ENCODE results near the gene DVL1.
A peak's percentile ranks its signal among the peaks of the same experiment; 100 is the strongest.
"Not testable (repeated sequence)": the region's sequence is repeated elsewhere in the genome, so short reads cannot be mapped to it uniquely, and the experiment has no call there.

Gene DVL1

DNA sequence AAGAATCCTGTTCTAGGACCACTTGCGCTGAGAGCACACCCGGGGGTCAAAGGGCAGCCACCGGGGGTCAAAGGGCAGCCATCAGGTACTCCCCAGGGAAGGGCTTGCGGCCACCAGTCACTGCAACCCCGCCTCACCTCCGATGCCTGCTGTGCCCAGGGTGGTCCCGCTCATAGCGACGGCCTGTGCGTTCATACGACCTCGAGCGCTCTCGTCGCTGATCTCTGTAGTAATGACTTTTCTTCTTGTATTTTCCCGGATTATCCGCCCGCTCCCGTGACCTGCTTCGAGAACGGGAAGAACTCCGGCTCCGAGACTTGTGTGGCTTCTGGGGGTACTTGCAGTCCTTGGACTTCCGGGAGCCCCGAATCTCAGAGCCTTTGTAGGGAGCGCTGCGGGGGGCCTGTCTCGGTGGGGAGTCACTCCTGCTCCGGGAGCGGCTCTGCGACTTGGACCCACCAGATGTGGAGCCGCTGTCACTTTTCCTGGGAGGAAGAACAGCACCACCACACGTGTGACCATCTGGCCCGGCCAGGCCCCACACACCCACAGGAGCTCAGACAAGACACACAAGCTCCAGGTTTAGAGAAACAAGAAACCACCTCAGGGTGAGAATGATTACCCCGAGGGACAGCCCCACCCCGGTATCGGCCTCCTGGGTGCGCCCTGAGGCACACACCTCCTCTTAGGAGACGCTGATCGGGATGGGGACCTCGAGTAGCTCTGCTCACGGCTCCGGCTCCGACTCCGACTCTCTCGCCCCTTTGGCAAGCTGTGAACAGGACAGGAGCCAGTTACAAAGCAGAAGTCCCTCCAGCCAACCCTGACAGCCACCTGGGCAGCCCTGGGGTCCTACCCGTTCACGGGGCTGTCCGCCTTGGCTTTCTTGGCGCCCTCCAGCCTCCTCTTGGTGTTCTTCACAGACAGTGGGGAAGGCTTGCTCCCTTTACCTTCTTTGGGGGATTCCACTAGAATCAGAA is 38.2 kb upstream of the DVL1 start:
- peaks cover 9 to 78% (median 66%) of the 10 kb centered on the region in 5 donors for H3K36me3 ChIP-seq (ENCODE audit: control insufficient read depth in 5 of 5, insufficient read depth in 5 of 5, low read length in 5 of 5)
- no peaks in the 10 kb centered on the region for H3K4me1 ChIP-seq (ENCODE audit: control insufficient read depth in 5 of 5, insufficient read depth in 5 of 5, low read length in 5 of 5)
- no peak overlapping the region for H3K9ac ChIP-seq (ENCODE audit: low read length in 5 of 5)
- no peaks in the 10 kb centered on the region for H3K27me3 ChIP-seq (ENCODE audit: control insufficient read depth in 5 of 5, insufficient read depth in 4 of 5, low read length in 5 of 5)
- no peak overlapping the region for H3K27ac ChIP-seq (ENCODE audit: low read depth, low read length)
- H3K4me3 ChIP-seq (ENCODE audit: low read depth in 1 of 5, low read length in 5 of 5): no peak overlapping the region
- no peaks in the 10 kb centered on the region for H3K9me3 ChIP-seq (ENCODE audit: control insufficient read depth in 5 of 5, low read length in 5 of 5)

- Histone ChIP-seq H3K4me1 (ENCODE audit: control insufficient read depth in 5 of 5, insufficient read depth in 5 of 5, low read length in 5 of 5) (no peaks in the 10 kb centered on the region), H3K9ac (ENCODE audit: low read length in 5 of 5) (no peak overlapping the region), H3K36me3 (ENCODE audit: control insufficient read depth in 5 of 5, insufficient read depth in 5 of 5, low read length in 5 of 5) (peaks cover 6 to 72% (median 57%) of the 10 kb centered on the region in 5 donors), H3K27me3 (ENCODE audit: control insufficient read depth in 5 of 5, insufficient read depth in 4 of 5, low read length in 5 of 5) (no peaks in the 10 kb centered on the region), H3K27ac (ENCODE audit: low read depth, low read length) (no peak overlapping the region), H3K4me3 (ENCODE audit: low read depth in 1 of 5, low read length in 5 of 5) (no peak overlapping the region), H3K9me3 (ENCODE audit: control insufficient read depth in 5 of 5, low read length in 5 of 5) (no peaks in the 10 kb centered on the region)
Measured at GRCh38 chr1:1385931-1386330, 36.7 kb upstream of the DVL1 start.

GRCh38 chr1:1385339-1385738 is 36.1 kb upstream of the DVL1 start:
- H3K4me3 ChIP-seq (ENCODE audit: low read depth in 1 of 5, low read length in 5 of 5): not testable (repeated sequence)
- H3K36me3 ChIP-seq (ENCODE audit: control insufficient read depth in 5 of 5, insufficient read depth in 5 of 5, low read length in 5 of 5): peaks cover 4 to 70% (median 55%) of the 10 kb centered on the region in 5 donors

DNA sequence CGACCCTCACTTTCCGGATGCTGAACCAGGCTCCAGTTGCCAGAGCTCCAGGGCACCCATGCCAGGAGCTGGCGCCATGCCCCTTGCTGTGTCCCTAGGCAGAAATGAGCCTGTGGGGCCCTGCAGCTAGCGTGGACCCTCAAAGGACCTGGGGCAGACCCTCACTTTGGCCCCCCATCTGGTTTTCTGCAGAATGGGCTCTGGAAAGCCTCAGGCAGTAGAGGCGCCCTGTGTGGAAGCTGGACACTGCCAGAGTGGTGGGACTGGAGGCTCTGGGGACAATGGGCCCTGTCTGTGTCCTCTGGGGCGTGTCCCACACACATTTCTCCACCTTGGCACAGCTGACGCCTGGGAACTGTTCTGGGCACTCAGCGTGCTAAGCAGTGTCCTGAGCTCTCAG is 32.1 kb upstream of the DVL1 start:
- no peaks in the 10 kb centered on the region for H3K9me3 ChIP-seq (ENCODE audit: control insufficient read depth in 5 of 5, low read length in 5 of 5)
- H3K9ac ChIP-seq (ENCODE audit: low read length in 5 of 5): no peak overlapping the region
- peaks cover 0 to 2% (median under 1%) of the 10 kb centered on the region in 5 donors for H3K4me1 ChIP-seq (ENCODE audit: control insufficient read depth in 5 of 5, insufficient read depth in 5 of 5, low read length in 5 of 5)
- H3K4me3 ChIP-seq (ENCODE audit: low read depth in 1 of 5, low read length in 5 of 5): no peak overlapping the region
- peaks cover 0 to 30% (median 20%) of the 10 kb centered on the region in 5 donors for H3K36me3 ChIP-seq (ENCODE audit: control insufficient read depth in 5 of 5, insufficient read depth in 5 of 5, low read length in 5 of 5)
- no peak overlapping the region for H3K27ac ChIP-seq (ENCODE audit: low read depth, low read length)
- no peaks in the 10 kb centered on the region for H3K27me3 ChIP-seq (ENCODE audit: control insufficient read depth in 5 of 5, insufficient read depth in 4 of 5, low read length in 5 of 5)

More at GRCh38 chr1:1385339-1385738, 36.1 kb upstream of the DVL1 start:
- not testable (repeated sequence) for H3K4me1 ChIP-seq (ENCODE audit: control insufficient read depth in 5 of 5, insufficient read depth in 5 of 5, low read length in 5 of 5); H3K27ac ChIP-seq (ENCODE audit: low read depth, low read length); H3K27me3 ChIP-seq (ENCODE audit: control insufficient read depth in 5 of 5, insufficient read depth in 4 of 5, low read length in 5 of 5); H3K9me3 ChIP-seq (ENCODE audit: control insufficient read depth in 5 of 5, low read length in 5 of 5); H3K9ac ChIP-seq (ENCODE audit: low read length in 5 of 5)

- Histone ChIP-seq H3K27me3 (ENCODE audit: control insufficient read depth in 5 of 5, insufficient read depth in 4 of 5, low read length in 5 of 5) (no peaks in the 10 kb centered on the region), H3K9ac (ENCODE audit: low read length in 5 of 5) (no peak overlapping the region), H3K4me3 (ENCODE audit: low read depth in 1 of 5, low read length in 5 of 5) (no peak overlapping the region), H3K27ac (ENCODE audit: low read depth, low read length) (no peak overlapping the region), H3K9me3 (ENCODE audit: control insufficient read depth in 5 of 5, low read length in 5 of 5) (no peaks in the 10 kb centered on the region), H3K36me3 (ENCODE audit: control insufficient read depth in 5 of 5, insufficient read depth in 5 of 5, low read length in 5 of 5) (peaks cover 0 to 26% (median 16%) of the 10 kb centered on the region in 5 donors), H3K4me1 (ENCODE audit: control insufficient read depth in 5 of 5, insufficient read depth in 5 of 5, low read length in 5 of 5) (peaks cover 0 to 6% (median 5%) of the 10 kb centered on the region in 5 donors)
Measured at GRCh38 chr1:1380860-1381259, 31.6 kb upstream of the DVL1 start.

- peaks cover 0 to 21% (median 16%) of the 10 kb centered on the region in 5 donors for H3K36me3 ChIP-seq (ENCODE audit: control insufficient read depth in 5 of 5, insufficient read depth in 5 of 5, low read length in 5 of 5)
- H3K9ac ChIP-seq (ENCODE audit: low read length in 5 of 5): no peak overlapping the region
- no peak overlapping the region for H3K4me3 ChIP-seq (ENCODE audit: low read depth in 1 of 5, low read length in 5 of 5)
- no peak overlapping the region for H3K27ac ChIP-seq (ENCODE audit: low read depth, low read length)
- peaks cover 3 to 28% (median 22%) of the 10 kb centered on the region in 5 donors for H3K4me1 ChIP-seq (ENCODE audit: control insufficient read depth in 5 of 5, insufficient read depth in 5 of 5, low read length in 5 of 5)
- no peaks in the 10 kb centered on the region for H3K27me3 ChIP-seq (ENCODE audit: control insufficient read depth in 5 of 5, insufficient read depth in 4 of 5, low read length in 5 of 5)
- no peaks in the 10 kb centered on the region for H3K9me3 ChIP-seq (ENCODE audit: control insufficient read depth in 5 of 5, low read length in 5 of 5)
Measured at GRCh38 chr1:1377540-1378205, 28.5 kb upstream of the DVL1 start.

DNA sequence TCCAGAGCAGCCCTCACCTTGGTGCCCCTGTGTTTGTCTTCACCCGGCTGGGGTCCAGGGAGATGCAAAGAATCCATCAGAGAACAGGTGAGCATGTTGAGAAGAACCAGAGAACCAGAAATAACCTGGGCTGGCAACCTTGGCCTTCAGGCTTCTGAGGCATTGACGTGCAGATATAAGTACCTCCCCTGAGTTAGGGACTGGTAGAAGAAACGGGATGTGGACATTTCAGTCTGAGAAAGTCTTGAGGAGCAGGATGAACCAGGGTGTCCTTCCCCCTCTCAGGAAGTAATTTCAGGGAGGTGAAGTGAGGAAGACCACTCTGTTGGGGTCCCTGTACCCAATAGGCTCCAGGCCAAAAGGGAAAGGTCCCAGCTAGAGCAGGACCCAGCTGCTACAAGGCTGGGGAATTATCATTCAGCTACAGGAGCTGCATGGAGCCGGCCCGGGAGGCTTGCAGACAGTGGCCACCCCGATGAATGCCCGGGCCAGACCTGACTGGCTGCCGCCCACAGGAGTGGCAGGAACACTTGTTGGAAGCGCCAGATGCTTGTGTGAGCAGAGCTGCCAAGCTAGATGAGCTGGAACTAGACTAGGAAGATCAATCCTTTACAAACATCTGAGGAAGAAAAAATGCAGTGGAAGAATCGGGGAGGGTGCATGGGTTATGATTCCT is 27.5 kb upstream of the DVL1 start:
- Histone ChIP-seq H3K36me3 (ENCODE audit: control insufficient read depth in 5 of 5, insufficient read depth in 5 of 5, low read length in 5 of 5) (peaks cover 0 to 19% (median 14%) of the 10 kb centered on the region in 5 donors), H3K27me3 (ENCODE audit: control insufficient read depth in 5 of 5, insufficient read depth in 4 of 5, low read length in 5 of 5) (no peaks in the 10 kb centered on the region), H3K27ac (ENCODE audit: low read depth, low read length) (no peak overlapping the region), H3K4me3 (ENCODE audit: low read depth in 1 of 5, low read length in 5 of 5) (no peak overlapping the region), H3K4me1 (ENCODE audit: control insufficient read depth in 5 of 5, insufficient read depth in 5 of 5, low read length in 5 of 5) (peaks cover 3 to 36% (median 30%) of the 10 kb centered on the region in 5 donors), H3K9me3 (ENCODE audit: control insufficient read depth in 5 of 5, low read length in 5 of 5) (no peaks in the 10 kb centered on the region), H3K9ac (ENCODE audit: low read length in 5 of 5) (no peak overlapping the region)

DNA sequence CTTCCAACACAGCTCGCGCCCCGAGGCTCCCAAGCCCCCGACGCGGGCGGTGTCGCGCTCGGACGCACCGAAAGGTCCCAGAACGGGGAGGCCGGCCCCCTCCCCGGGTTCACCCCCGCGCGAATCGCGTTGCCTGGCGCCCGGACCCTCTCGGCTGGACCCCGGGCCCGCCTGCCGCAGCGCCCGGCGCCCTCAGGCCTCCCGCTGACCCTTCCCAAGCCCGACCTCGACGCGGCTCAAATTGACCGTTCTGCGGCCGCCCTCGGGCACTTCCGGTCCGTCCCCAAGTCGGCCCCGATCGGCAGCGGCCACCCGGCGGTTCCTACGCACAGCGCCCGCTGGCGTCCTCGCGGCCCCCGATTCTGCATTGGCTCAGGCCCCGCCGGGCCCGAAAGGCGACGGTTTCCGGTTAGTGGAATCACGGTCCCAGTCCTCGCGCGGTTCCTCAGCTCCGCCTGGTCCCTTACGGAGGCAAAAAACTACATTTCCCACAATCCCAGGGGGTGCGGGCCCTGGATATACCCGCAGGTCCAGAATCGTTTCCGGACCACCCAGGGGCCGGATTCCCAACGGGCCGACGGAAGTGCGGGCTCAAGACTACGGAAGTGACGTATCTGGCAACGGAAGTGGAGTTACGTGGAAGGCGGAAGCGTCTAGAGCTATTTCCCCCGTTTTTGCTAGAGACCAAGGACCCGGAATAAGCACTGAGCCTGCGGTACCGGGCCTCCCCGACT is 25.9 kb upstream of the DVL1 start, which contains the start of gene AURKAIP1:
Gene AURKAIP1 (minus strand): TSS at position 279 of the 734 bp plus-strand sequence. CDS start 451 bp downstream, outside the sequence.
- H3K27me3 ChIP-seq (ENCODE audit: control insufficient read depth in 5 of 5, insufficient read depth in 4 of 5, low read length in 5 of 5): no peaks in the 10 kb centered on the region
- peak within 1 kb of the TSS; percentile 90 for H3K27ac ChIP-seq (ENCODE audit: low read depth, low read length)

GRCh38 chr1:1374589-1374928 is 25.3 kb upstream of the DVL1 start:
- Histone ChIP-seq H3K9ac (ENCODE audit: low read length in 5 of 5) (peak overlapping the region in 4 of 5 donors; percentile 96 to 98 (median 97)), H3K9me3 (ENCODE audit: control insufficient read depth in 5 of 5, low read length in 5 of 5) (no peaks in the 10 kb centered on the region), H3K4me3 (ENCODE audit: low read depth in 1 of 5, low read length in 5 of 5) (peak overlapping the region in 4 of 5 donors; percentile 72 to 89 (median 82)), H3K36me3 (ENCODE audit: control insufficient read depth in 5 of 5, insufficient read depth in 5 of 5, low read length in 5 of 5) (peaks cover 0 to 9% (median 8%) of the 10 kb centered on the region in 5 donors), H3K4me1 (ENCODE audit: control insufficient read depth in 5 of 5, insufficient read depth in 5 of 5, low read length in 5 of 5) (peaks cover 3 to 41% (median 35%) of the 10 kb centered on the region in 5 donors), H3K27ac (ENCODE audit: low read depth, low read length) (peak overlapping the region; percentile 90), H3K27me3 (ENCODE audit: control insufficient read depth in 5 of 5, insufficient read depth in 4 of 5, low read length in 5 of 5) (no peaks in the 10 kb centered on the region)

More for the DNA sequence above, 25.9 kb upstream of the DVL1 start, which contains the start of gene AURKAIP1:
- peaks cover 3 to 41% (median 35%) of the 10 kb centered on the region in 5 donors for H3K4me1 ChIP-seq (ENCODE audit: control insufficient read depth in 5 of 5, insufficient read depth in 5 of 5, low read length in 5 of 5)
- H3K4me3 ChIP-seq (ENCODE audit: low read depth in 1 of 5, low read length in 5 of 5): peak within 1 kb of the TSS; percentile 72 to 89 (median 82)
- peak within 1 kb of the TSS; percentile 56 to 98 (median 96) for H3K9ac ChIP-seq (ENCODE audit: low read length in 5 of 5)
- peaks cover 0 to 9% (median 8%) of the 10 kb centered on the region in 5 donors for H3K36me3 ChIP-seq (ENCODE audit: control insufficient read depth in 5 of 5, insufficient read depth in 5 of 5, low read length in 5 of 5)
- no peaks in the 10 kb centered on the region for H3K9me3 ChIP-seq (ENCODE audit: control insufficient read depth in 5 of 5, low read length in 5 of 5)

Measured in subcutaneous abdominal adipose tissue (tissue), 5 donors.